OCI-LY3 (cell line): Measurements from ENCODE around the gene ZNF444.

Source experiments
- CTCF ChIP-seq: fragments of 200-600, 300-600 bp; sonication (generic); IDR thresholded peaks from 2 replicates; pipeline ENCODE4 v1.5.1; 2014; ENCODE audit warnings: antibody characterized with exemption, low read length, low read depth
- EZH2phosphoT487 ChIP-seq: fragments of 200-600 bp; shearing (Covaris generic); IDR thresholded peaks from 2 replicates; pipeline ENCODE4 v1.6.1; 2018; ENCODE audit warnings: antibody characterized with exemption, mixed run types, low read depth

DNA sequence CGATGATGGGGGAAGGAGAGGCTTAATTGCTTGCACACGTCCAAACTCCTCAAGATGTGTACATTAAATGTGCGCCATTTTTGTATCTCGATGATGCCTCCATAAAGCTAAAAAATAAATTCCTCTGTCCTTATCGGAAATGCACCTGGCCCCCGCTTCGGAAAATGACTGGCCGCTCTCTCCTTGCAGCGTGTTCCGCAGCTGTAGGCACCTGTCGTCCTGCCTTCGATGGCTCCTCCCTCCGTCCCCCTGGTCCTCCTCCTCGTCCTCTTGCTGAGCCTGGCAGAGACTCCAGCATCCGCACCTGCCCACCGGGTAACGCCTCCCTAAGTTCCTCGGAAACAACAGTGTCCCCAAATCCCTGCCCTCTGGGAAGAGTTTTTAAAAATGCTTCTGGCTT is 35.8 kb downstream of the ZNF444 start:
- TF ChIP-seq CTCF: no peak
- TF ChIP-seq EZH2phosphoT487: no peak
